Gastroesophageal sphincter (tissue), 4 donors: ENCODE measurements around the gene HS2ST1. TPM values are rescaled to one million over a fixed set of nuclear protein-coding genes. Genes with fewer than 3 reads are reported as not detected.
"Not testable (repeated sequence)": the region's sequence is repeated elsewhere in the genome, so short reads cannot be mapped to it uniquely, and the experiment has no call there.

ENCODE experiments used
- ATAC-seq: fragments of 150-250 bp; one replicate; pipeline ENCODE4 v1.9.1; 2016; ENCODE audit warnings: mild to moderate bottlenecking, moderate library complexity
- H3K27ac ChIP-seq, 4 donors: fragments of 200-600 bp; sonication (generic) in 3 of 4; 1 replicate in 3 of 4; 2 replicates in 1 of 4; pipeline ENCODE4 v1.5.1; 2016 to 2019
- H3K27me3 ChIP-seq: fragments of 200-600 bp; sonication (generic); one replicate; pipeline ENCODE4 v1.5.1; 2019
- H3K36me3 ChIP-seq, 2 donors: fragments of 200-600 bp; sonication (generic); one replicate each; pipeline ENCODE4 v1.5.1; 2019; ENCODE audit warnings: control low read depth in 1 of 2
- H3K4me1 ChIP-seq, 3 donors: fragments of 200-600 bp; sonication (generic); 1 replicate in 2 of 3; 2 replicates in 1 of 3; pipeline ENCODE4 v1.5.1; 2016 to 2019; ENCODE audit warnings: control low read depth in 2 of 3
- H3K4me3 ChIP-seq, 2 donors: fragments of 200-600 bp; sonication (generic); one replicate each; pipeline ENCODE4 v1.5.1; 2019; ENCODE audit warnings: mild to moderate bottlenecking in 1 of 2, moderate library complexity in 1 of 2
- H3K9me3 ChIP-seq, 3 donors: fragments of 200-600 bp; sonication (generic); one replicate each; pipeline ENCODE4 v1.5.1; 2017 to 2019; ENCODE audit warnings: control low read depth in 2 of 3
- EP300 ChIP-seq: sonication (generic); formaldehyde crosslinking; IDR thresholded peaks from one replicate; pipeline ENCODE4 v1.6.1; 2017; ENCODE audit warnings: antibody characterized with exemption, mild to moderate bottlenecking
- POLR2A ChIP-seq, 2 donors: fragments of 450-650 bp; IDR thresholded peaks; one replicate each; pipeline ENCODE4 v1.6.1; 2017; ENCODE audit warnings: antibody characterized with exemption in 2 of 2, mild to moderate bottlenecking in 2 of 2, moderate library complexity in 1 of 2
- POLR2AphosphoS5 ChIP-seq: sonication (generic); formaldehyde crosslinking; IDR thresholded peaks from one replicate; pipeline ENCODE4 v1.6.1; 2017; ENCODE audit warnings: antibody characterized with exemption
- WGBS, 2 donors: methylation state at CpG; one replicate each; pipeline ENCODE4 v1.1.5; 2018; ENCODE audit warnings: low coverage in 1 of 2; 5-methylcytosine and 5-hydroxymethylcytosine counted together
- total RNA-seq, 4 donors: library from RNA; depleted of rRNA; stranded (reverse); fragments of >200 nt; gene quantifications; one replicate each; pipeline ENCODE4 v1.1.0, GENCODE V29; 2016
- TF ChIP-seq, protein P1 (sequence below), 4 experiments: fragments of 200-600 bp in 2 of 4; fragments of 450-650 bp in 2 of 4; sonication (generic) in 1 of 4; IDR thresholded peaks; one replicate each; pipeline ENCODE4 v1.5.1; 2017 to 2019; ENCODE audit warnings: antibody characterized with exemption in 4 of 4, mild to moderate bottlenecking in 2 of 4, moderate library complexity in 2 of 4

The HS2ST1 gene
- total RNA-seq, 4 donors from 2014 or later: 10.3 to 17.0 (median 11.7) TPM

DNA sequence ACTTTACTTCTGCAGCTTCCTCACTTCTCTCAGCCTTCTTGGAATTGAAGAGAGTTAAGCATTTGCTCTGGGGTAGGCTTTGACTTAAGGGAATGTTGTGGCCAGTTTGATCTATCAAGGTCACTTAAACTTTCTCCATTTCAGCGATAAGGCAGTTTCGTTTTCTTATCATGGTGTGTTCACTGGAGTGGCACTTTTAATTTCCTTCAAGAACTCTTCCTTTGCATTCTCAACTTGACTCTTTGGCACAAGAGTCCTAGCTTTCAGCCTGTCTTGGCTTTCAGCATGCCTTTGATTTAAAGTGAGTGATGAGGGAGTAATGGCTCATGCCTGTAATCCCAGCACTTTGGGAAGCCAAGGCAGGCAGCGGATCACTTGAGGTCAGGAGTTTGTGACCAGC is 38.7 kb downstream of the HS2ST1 start:
- 42 to 100% methylated on average over 2 to 3 of the region's 3 CpGs for WGBS, 2 donors
- H3K27ac ChIP-seq: no peak overlapping the region
- H3K4me1 ChIP-seq: peaks cover 0 to 11% (median 0%) of the 10 kb centered on the region in 3 donors
- H3K27me3 ChIP-seq: no peaks in the 10 kb centered on the region
- H3K36me3 ChIP-seq: no peaks in the 10 kb centered on the region
- no peak for TF ChIP-seq POLR2A (IDR thresholded peaks at IDR 0.05)
- TF ChIP-seq POLR2AphosphoS5: no peak
- no peak for TF ChIP-seq EP300
- TF ChIP-seq, protein P1, sequence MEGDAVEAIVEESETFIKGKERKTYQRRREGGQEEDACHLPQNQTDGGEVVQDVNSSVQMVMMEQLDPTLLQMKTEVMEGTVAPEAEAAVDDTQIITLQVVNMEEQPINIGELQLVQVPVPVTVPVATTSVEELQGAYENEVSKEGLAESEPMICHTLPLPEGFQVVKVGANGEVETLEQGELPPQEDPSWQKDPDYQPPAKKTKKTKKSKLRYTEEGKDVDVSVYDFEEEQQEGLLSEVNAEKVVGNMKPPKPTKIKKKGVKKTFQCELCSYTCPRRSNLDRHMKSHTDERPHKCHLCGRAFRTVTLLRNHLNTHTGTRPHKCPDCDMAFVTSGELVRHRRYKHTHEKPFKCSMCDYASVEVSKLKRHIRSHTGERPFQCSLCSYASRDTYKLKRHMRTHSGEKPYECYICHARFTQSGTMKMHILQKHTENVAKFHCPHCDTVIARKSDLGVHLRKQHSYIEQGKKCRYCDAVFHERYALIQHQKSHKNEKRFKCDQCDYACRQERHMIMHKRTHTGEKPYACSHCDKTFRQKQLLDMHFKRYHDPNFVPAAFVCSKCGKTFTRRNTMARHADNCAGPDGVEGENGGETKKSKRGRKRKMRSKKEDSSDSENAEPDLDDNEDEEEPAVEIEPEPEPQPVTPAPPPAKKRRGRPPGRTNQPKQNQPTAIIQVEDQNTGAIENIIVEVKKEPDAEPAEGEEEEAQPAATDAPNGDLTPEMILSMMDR (IDR thresholded peaks at IDR 0.05): no peak
- no peaks in the 10 kb centered on the region for H3K9me3 ChIP-seq
- ATAC-seq: no peak
- H3K4me3 ChIP-seq: no peak overlapping the region

DNA sequence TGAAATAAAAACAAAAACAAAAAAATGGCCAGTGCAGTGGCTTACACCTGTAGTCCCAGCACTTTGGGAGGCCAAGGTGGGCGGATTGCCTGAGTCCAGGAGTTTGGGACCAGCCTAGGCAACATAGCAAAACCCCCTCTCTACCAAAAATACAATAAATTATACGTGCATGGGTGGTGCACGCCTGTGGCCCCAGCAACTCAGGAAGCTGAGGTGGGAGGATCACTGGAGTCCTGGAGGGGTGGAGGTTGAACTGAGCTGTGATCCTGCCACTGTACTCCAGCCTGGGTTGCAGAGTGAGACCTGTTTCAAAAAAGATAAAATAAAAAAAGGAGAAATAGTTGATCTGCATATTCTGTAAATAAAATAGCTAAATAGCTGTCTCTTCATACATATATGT is 41.2 kb downstream of the HS2ST1 start:
- H3K4me3 ChIP-seq: no peak overlapping the region
- H3K27me3 ChIP-seq: no peaks in the 10 kb centered on the region
- no peak overlapping the region for H3K27ac ChIP-seq
- WGBS, 2 donors: 78 to 81% methylated on average over 3 of the region's 3 CpGs
- H3K9me3 ChIP-seq: no peaks in the 10 kb centered on the region
- no peaks in the 10 kb centered on the region for H3K36me3 ChIP-seq
- TF ChIP-seq POLR2AphosphoS5: no peak
- TF ChIP-seq EP300: no peak
- TF ChIP-seq POLR2A (IDR thresholded peaks at IDR 0.05): no peak
- TF ChIP-seq, protein P1 (IDR thresholded peaks at IDR 0.05): no peak
- ATAC-seq: no peak
- H3K4me1 ChIP-seq: peaks cover 0 to 6% (median 0%) of the 10 kb centered on the region in 3 donors

DNA sequence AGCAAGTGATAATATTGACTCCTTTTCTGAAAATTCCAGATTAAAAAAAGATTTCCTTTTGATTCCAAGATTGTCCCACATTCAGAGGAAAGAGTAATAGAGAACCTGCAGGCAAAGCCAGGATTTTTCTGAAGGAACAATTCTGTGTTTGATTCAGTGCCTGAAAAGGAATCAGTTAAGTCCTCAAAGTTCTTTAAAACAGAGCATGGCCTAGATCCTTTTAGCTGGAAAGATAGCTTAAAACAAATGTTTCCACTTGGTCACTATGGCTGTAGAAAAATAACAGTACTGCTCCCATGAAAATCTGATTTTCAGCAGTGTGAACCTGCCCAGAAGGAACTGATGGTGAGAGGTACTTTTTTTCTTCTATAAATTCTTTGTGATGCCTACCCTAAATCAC is 41.8 kb downstream of the HS2ST1 start:
- peaks cover 0 to 6% (median 0%) of the 10 kb centered on the region in 3 donors for H3K4me1 ChIP-seq
- H3K36me3 ChIP-seq: no peaks in the 10 kb centered on the region
- H3K27me3 ChIP-seq: no peaks in the 10 kb centered on the region
- no peak overlapping the region for H3K27ac ChIP-seq
- ATAC-seq: no peak
- H3K4me3 ChIP-seq: no peak overlapping the region
- H3K9me3 ChIP-seq: no peaks in the 10 kb centered on the region
- no peak for TF ChIP-seq POLR2AphosphoS5
- TF ChIP-seq, protein P1 (IDR thresholded peaks at IDR 0.05): no peak
- TF ChIP-seq POLR2A (IDR thresholded peaks at IDR 0.05): no peak
- no peak for TF ChIP-seq EP300

DNA sequence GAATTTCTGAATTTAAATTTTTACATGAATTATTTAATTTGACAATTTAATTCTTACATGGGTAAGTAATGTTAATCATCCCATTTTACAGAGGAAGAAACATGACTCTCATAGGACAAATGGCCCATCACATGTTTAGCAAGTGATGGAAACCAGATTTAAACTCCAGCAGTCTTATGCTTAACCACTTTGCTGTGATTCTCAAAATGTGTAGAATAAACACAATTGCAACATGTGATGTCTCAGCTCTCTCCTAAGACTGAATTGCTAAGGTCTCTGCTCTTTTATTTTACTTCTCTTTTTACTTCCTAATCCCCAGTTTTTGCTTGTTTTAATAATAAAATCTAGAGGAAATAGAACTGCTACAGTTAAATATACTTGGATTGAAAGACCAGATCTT is 42.8 kb downstream of the HS2ST1 start:
- Histone ChIP-seq H3K4me1 (peaks cover 0 to 6% (median 0%) of the 10 kb centered on the region in 3 donors), H3K9me3 (no peaks in the 10 kb centered on the region), H3K27me3 (no peaks in the 10 kb centered on the region), H3K36me3 (no peaks in the 10 kb centered on the region), H3K27ac (no peak overlapping the region), H3K4me3 (no peak overlapping the region)
- TF ChIP-seq EP300: no peak
- TF ChIP-seq POLR2A (IDR thresholded peaks at IDR 0.05): no peak
- no peak for TF ChIP-seq POLR2AphosphoS5
- TF ChIP-seq, protein P1 (IDR thresholded peaks at IDR 0.05): no peak
- ATAC-seq: no peak

DNA sequence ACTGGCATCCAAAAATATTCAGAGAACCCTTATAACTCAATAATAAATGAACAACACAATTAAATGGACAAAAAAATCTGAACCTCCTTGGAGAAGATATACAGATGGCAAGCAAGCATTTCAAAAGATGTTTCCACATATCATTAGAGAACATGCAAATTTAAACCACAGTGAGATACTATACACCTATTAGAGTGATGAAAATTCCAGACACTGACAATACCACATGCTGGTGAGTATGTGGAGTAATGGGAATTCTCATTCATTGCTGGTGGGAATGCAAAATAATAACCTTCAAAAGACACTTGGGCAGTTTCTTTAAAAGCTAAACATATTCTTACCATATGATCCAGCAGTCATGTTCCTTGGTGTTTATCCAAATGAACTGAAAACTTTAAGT is 46.1 kb downstream of the HS2ST1 start:
- Histone ChIP-seq H3K27me3 (no peaks in the 10 kb centered on the region), H3K27ac (no peak overlapping the region), H3K9me3 (no peaks in the 10 kb centered on the region), H3K4me1 (peaks cover 0 to 6% (median 0%) of the 10 kb centered on the region in 3 donors), H3K36me3 (no peaks in the 10 kb centered on the region), H3K4me3 (no peak overlapping the region)
- TF ChIP-seq EP300 (no peak), POLR2A (IDR thresholded peaks at IDR 0.05) (no peak), POLR2AphosphoS5 (no peak)
- TF ChIP-seq, protein P1 (IDR thresholded peaks at IDR 0.05): no peak
- no peak for ATAC-seq

DNA sequence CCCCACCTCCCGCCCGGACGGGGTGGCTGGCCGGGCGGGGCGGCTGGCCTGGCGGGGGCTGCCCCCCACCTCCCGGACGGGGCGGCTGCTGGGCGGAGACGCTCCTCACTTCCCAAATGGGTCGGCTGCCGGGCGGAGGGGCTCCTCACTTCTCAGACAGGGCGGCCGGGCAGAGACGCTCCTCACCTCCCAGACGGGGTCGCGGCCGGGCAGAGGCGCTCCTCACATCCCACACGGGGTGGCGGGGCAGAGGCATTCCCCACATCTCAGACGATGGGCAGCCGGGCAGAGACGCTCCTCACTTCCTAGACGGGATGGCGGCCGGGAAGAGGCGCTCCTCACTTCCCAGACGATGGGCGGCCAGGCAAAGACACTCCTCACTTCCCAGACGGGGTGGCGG is 49.4 kb downstream of the HS2ST1 start:
- WGBS, 2 donors: no CpG with 5 or more reads among the region's 36 CpGs
- not testable (repeated sequence) for H3K27ac ChIP-seq, H3K4me3 ChIP-seq, H3K4me1 ChIP-seq, H3K9me3 ChIP-seq, ATAC-seq, H3K36me3 ChIP-seq, H3K27me3 ChIP-seq
